GM21528 (cell line): Measurements from ENCODE around the gene LAGE3.

Experiments used
- ATAC-seq: cut with Tn5 transposase; IDR thresholded peaks from one replicate; pipeline ENCODE4 v1.9.1; 2021; ENCODE audit warnings: mild to moderate bottlenecking, moderate library complexity; ENCODE audit not compliant: unreplicated experiment, low FRiP score

Gene LAGE3

GRCh38 chrX:154437971-154438893, 40.8 kb downstream of the LAGE3 start:
- no peak for ATAC-seq

- ATAC-seq = no peak
These were observed 41.9 kb downstream of the LAGE3 start, which contains the start of gene GDI1 for GRCh38 chrX:154436983-154437752. TSS of gene GDI1 (plus strand) at chrX:154437154. CDS start at chrX:154437255, 101 bp downstream.

- no peak for ATAC-seq
These were observed 42.6 kb downstream of the LAGE3 start for GRCh38 chrX:154436374-154436982.

GRCh38 chrX:154435171-154435733, 43.8 kb downstream of the LAGE3 start:
- ATAC-seq = no peak

GRCh38 chrX:154434394-154435168, 44.5 kb downstream of the LAGE3 start:
- no peak for ATAC-seq

- ATAC-seq = no peak
These were observed 45.5 kb downstream of the LAGE3 start for GRCh38 chrX:154433605-154434004.

- no peak for ATAC-seq
These were observed 46.9 kb downstream of the LAGE3 start for GRCh38 chrX:154432210-154432609.

GRCh38 chrX:154431341-154431740, 47.7 kb downstream of the LAGE3 start:
- ATAC-seq = no peak

GRCh38 chrX:154430916-154431315, 48.2 kb downstream of the LAGE3 start:
- ATAC-seq = no peak

- no peak for ATAC-seq
These were observed 48.6 kb downstream of the LAGE3 start for GRCh38 chrX:154430479-154430878.

- no peak for ATAC-seq
These were observed 49.4 kb downstream of the LAGE3 start for GRCh38 chrX:154429711-154430110.

GRCh38 chrX:154428176-154429171, 50.6 kb downstream of the LAGE3 start, which contains the start of gene ATP6AP1:
TSS of gene ATP6AP1 (plus strand) at chrX:154428677. CDS start at chrX:154428693, 16 bp downstream.
- peak; percentile 96 for ATAC-seq
